SU-DHL-6 (cell line): ENCODE results near the gene ALDOB.

Experiments
- H2AFZ ChIP-seq: fragments of 200-600 bp; sonication (generic); 2 replicates; pipeline ENCODE4 v1.6.1; 2014; ENCODE audit warnings: low read depth, mild to moderate bottlenecking, moderate library complexity, mixed read lengths, antibody characterized with exemption, low read length; ENCODE audit not compliant: severe bottlenecking
- H3F3A ChIP-seq: fragments of 200-600 bp; shearing (Covaris generic); 2 replicates; pipeline ENCODE4 v1.6.0; 2016; ENCODE audit warnings: antibody characterized with exemption, mild to moderate bottlenecking; ENCODE audit not compliant: insufficient read depth
- H3K27ac ChIP-seq: fragments of 200-600 bp; sonication (generic); 2 replicates; pipeline ENCODE4 v1.5.1; 2016; ENCODE audit warnings: low read depth, mild to moderate bottlenecking, low read length, moderate library complexity, mixed read lengths
- H3K27me3 ChIP-seq: fragments of 200-600 bp; sonication (generic), shearing (Covaris generic); 2 replicates; pipeline ENCODE4 v1.6.0; 2014; ENCODE audit warnings: mild to moderate bottlenecking, low read length
- H3K36me3 ChIP-seq: fragments of 200-600 bp; sonication (generic); 2 replicates; pipeline ENCODE4 v1.6.1; 2014; ENCODE audit warnings: mild to moderate bottlenecking, low read length, mixed read lengths
- H3K4me2 ChIP-seq: fragments of 300-600, 200-600 bp; shearing (Covaris generic), sonication (generic); 2 replicates; pipeline ENCODE4 v1.6.0; 2014; ENCODE audit warnings: low read length, low read depth, mild to moderate bottlenecking; ENCODE audit not compliant: poor library complexity, severe bottlenecking
- H3K4me3 ChIP-seq: fragments of 200-600 bp; sonication (generic); 2 replicates; pipeline ENCODE4 v1.5.1; 2014; ENCODE audit warnings: antibody characterized with exemption, low read length, mild to moderate bottlenecking, mixed read lengths; ENCODE audit not compliant: insufficient read depth, poor library complexity, severe bottlenecking
- H3K79me2 ChIP-seq: fragments of 200-600 bp; sonication (generic); 2 replicates; pipeline ENCODE4 v1.6.1; 2014; ENCODE audit warnings: mild to moderate bottlenecking, low read length, moderate library complexity; ENCODE audit not compliant: insufficient read depth
- H3K9ac ChIP-seq: fragments of 200-600 bp; sonication (generic); 2 replicates; pipeline ENCODE4 v1.7.0; 2014; ENCODE audit warnings: mild to moderate bottlenecking, low read length
- H3K9me2 ChIP-seq: fragments of 200-600 bp; sonication (generic); replicated peaks from 2 replicates; pipeline ENCODE4 v1.6.1; 2014; ENCODE audit warnings: low read length; ENCODE audit not compliant: insufficient read depth
- H3K9me3 ChIP-seq: fragments of 200-600 bp; sonication (generic); 2 replicates; pipeline ENCODE4 v1.6.1; 2014; ENCODE audit warnings: low read length, mixed read lengths; ENCODE audit not compliant: insufficient read depth
- H4K20me1 ChIP-seq: fragments of 200-600 bp; sonication (generic); 2 replicates; pipeline ENCODE4 v1.6.1; 2014; ENCODE audit warnings: low read depth, mild to moderate bottlenecking, antibody characterized with exemption, low read length, moderate library complexity, mixed read lengths
- CTCF ChIP-seq: fragments of 200-600 bp; sonication (generic); IDR thresholded peaks from one replicate; pipeline ENCODE4 v1.5.1; 2017; ENCODE audit warnings: antibody characterized with exemption, mild to moderate bottlenecking, low read length, moderate library complexity; ENCODE audit not compliant: insufficient read depth, poor library complexity, severe bottlenecking
- EZH2phosphoT487 ChIP-seq: fragments of 200-600 bp; sonication (generic), shearing (Covaris generic); conservative IDR thresholded peaks from 2 replicates; pipeline ENCODE4 v1.6.1; 2018; ENCODE audit warnings: mild to moderate bottlenecking, antibody characterized with exemption, low read length, moderate library complexity, mixed read lengths

The ALDOB gene

GRCh38 chr9:101415578-101415977, 20.0 kb downstream of the ALDOB start:
- Histone ChIP-seq H3K79me2 (no peaks in the 10 kb centered on the region), H3F3A (peaks cover 4% of the 10 kb centered on the region; the same call in 1 of the 2 replicates), H3K9me2 (no peaks in the 10 kb centered on the region), H3K4me3 (no peak overlapping the region), H4K20me1 (no peaks in the 10 kb centered on the region), H3K9me3 (peaks cover 7% of the 10 kb centered on the region; the same call in 1 of the 2 replicates), H3K27me3 (no peaks in the 10 kb centered on the region), H3K27ac (no peak overlapping the region), H3K9ac (no peak overlapping the region), H3K36me3 (0 out of 2 replicates have a peak, but pooled peaks cover 3% of the 10 kb centered on the region), H2AFZ (no peak overlapping the region), H3K4me2 (no peak overlapping the region)
- no peak for TF ChIP-seq EZH2phosphoT487
- no peak for TF ChIP-seq CTCF

GRCh38 chr9:101414839-101415238, 20.7 kb downstream of the ALDOB start:
- H3K27me3 ChIP-seq, result no peaks in the 10 kb centered on the region
- TF ChIP-seq EZH2phosphoT487, result no peak
- TF ChIP-seq CTCF, result no peak
- no peaks in the 10 kb centered on the region for H3K9me2 ChIP-seq
- peaks cover 15% of the 10 kb centered on the region; the same call in 1 of the 2 replicates for H3K9me3 ChIP-seq
- no peak overlapping the region for H3K9ac ChIP-seq
- no peak overlapping the region for H3K4me2 ChIP-seq
- H2AFZ ChIP-seq, result no peak overlapping the region
- H3K4me3 ChIP-seq, result no peak overlapping the region
- 0 out of 2 replicates have a peak, but pooled peaks cover 3% of the 10 kb centered on the region for H3K36me3 ChIP-seq
- no peak overlapping the region for H3K27ac ChIP-seq
- no peaks in the 10 kb centered on the region for H4K20me1 ChIP-seq
- H3F3A ChIP-seq, result peaks cover 4% of the 10 kb centered on the region; the same call in 1 of the 2 replicates
- no peaks in the 10 kb centered on the region for H3K79me2 ChIP-seq

GRCh38 chr9:101409079-101409477, 26.5 kb downstream of the ALDOB start:
- Histone ChIP-seq H3K9me2 (no peaks in the 10 kb centered on the region), H3K27me3 (no peaks in the 10 kb centered on the region), H3K9me3 (peaks cover 51% of the 10 kb centered on the region; the same call in 1 of the 2 replicates), H3K9ac (no peak overlapping the region), H2AFZ (no peak overlapping the region), H3K36me3 (peaks cover 59% of the 10 kb centered on the region), H3K27ac (no peak overlapping the region), H3F3A (no peaks in the 10 kb centered on the region; the same call in 1 of the 2 replicates), H3K79me2 (no peaks in the 10 kb centered on the region), H3K4me2 (no peak overlapping the region), H3K4me3 (no peak overlapping the region), H4K20me1 (no peaks in the 10 kb centered on the region)
- TF ChIP-seq EZH2phosphoT487 (no peak), CTCF (no peak)
